ENCODE results near the gene SEMA6D. TPM values are rescaled to one million over a fixed set of nuclear protein-coding genes. Genes with fewer than 3 reads are reported as not detected.

SEMA6D gene
- total and polyA plus RNA-seq, 10 of the 15 experiments (the other 5 are each of a cell fraction or from before 2014, with no cell fraction given), result 0.01 to 0.52 (median 0.09) TPM; not detected in 6

DNA sequence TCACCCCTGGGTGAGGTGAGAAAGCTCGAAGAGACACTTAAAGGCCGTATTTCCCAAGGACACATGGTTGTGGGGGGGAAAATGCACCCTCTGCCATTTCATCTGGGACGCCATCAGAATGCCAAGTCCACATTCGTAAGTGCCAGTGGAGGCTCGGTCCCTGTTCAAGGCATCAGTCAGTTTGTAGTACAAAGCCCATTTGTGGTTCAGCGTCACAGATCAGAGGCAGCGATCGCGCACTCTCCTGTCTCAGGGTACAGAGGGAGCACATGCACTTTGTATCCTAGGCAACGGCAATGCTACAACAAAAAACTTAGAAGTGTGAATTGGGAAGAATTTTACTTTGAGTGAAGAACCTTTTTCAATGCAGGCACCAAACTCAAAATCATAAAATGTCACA lies 27.2 kb downstream of the SEMA6D start:
- FAIRE-seq (no peak), DNase-seq (ENCODE audit: low read depth, low spot score) (no peak), ATAC-seq (no peak)
- intact Hi-C loops (cut with micrococcal nuclease; ENCODE audit: unreplicated experiment), result no loop called here
- Histone ChIP-seq H3K9me3 (replicated peaks; ENCODE audit: control insufficient read depth, insufficient read depth, low read length) (no peaks in the 10 kb centered on the region), H2AFZ (ENCODE audit: control insufficient read depth, low read depth, low read length) (no peak overlapping the region), H3K4me2 (ENCODE audit: control insufficient read depth, insufficient read depth) (no peak overlapping the region), H3K36me3 (ENCODE audit: control insufficient read depth in 2 of 2, insufficient read depth in 2 of 2, low read length in 1 of 2) (no peaks in the 10 kb centered on the region), H3K4me3 (no peak overlapping the region), H3K27me3 (replicated peaks in 1 of 2; ENCODE audit: control insufficient read depth in 2 of 2, insufficient read depth in 2 of 2, low read length in 1 of 2) (no peaks in the 10 kb centered on the region), H3K27ac (ENCODE audit: control insufficient read depth, insufficient read depth) (no peak overlapping the region), H3K4me1 (ENCODE audit: control insufficient read depth, insufficient read depth, low read length) (no peaks in the 10 kb centered on the region), H4K20me1 (ENCODE audit: control insufficient read depth, insufficient read depth) (no peaks in the 10 kb centered on the region), H3K79me2 (ENCODE audit: control insufficient read depth, insufficient read depth, low read length) (no peaks in the 10 kb centered on the region), H3K9ac (ENCODE audit: control insufficient read depth, insufficient read depth, low read length) (no peak overlapping the region)
- BruUV-seq (replicated peaks), result no TSS peak
- SMC1A ChIA-PET (ENCODE audit: uncharacterized antibody, unreplicated experiment), result no interaction called here
- CTCF ChIA-PET, result no interaction called here
- POLR2A ChIA-PET, result no interaction called here
- 35% methylated on average over 10 of the region's 10 CpGs for WGBS (ENCODE audit: insufficient coverage, insufficient replicate concordance, low lambda C conversion rate, missing lambda C conversion rate)
- RAD21 ChIA-PET (ENCODE audit: unreplicated experiment), result no interaction called here
- in situ Hi-C loops (cut with MboI), result no loop called here
- TF ChIP-seq YBX1 (IDR thresholded peaks at IDR 0.05) (no peak), CEBPZ (IDR thresholded peaks at IDR 0.05; ENCODE audit: low read depth, low read length) (no peak), SREBF2 (IDR thresholded peaks at IDR 0.05; ENCODE audit: low read length) (no peak), BCLAF1 (IDR thresholded peaks at IDR 0.05) (no peak), ZNF384 (IDR thresholded peaks at IDR 0.05; ENCODE audit: borderline replicate concordance, low read depth, low read length) (no peak), NR2C2 (IDR thresholded peaks at IDR 0.05; ENCODE audit: borderline replicate concordance, control insufficient read depth, insufficient read length, low read depth) (no peak), IKZF2 (IDR thresholded peaks at IDR 0.05) (no peak), GABPA (IDR thresholded peaks at IDR 0.05; ENCODE audit: low read depth) (no peak), E4F1 (IDR thresholded peaks at IDR 0.05; ENCODE audit: borderline replicate concordance, partially characterized antibody) (no peak), NRF1 (conservative IDR thresholded peaks at IDR 0.05; ENCODE audit: low read depth, low read length) (no peak)
- TF ChIP-seq, protein P1, sequence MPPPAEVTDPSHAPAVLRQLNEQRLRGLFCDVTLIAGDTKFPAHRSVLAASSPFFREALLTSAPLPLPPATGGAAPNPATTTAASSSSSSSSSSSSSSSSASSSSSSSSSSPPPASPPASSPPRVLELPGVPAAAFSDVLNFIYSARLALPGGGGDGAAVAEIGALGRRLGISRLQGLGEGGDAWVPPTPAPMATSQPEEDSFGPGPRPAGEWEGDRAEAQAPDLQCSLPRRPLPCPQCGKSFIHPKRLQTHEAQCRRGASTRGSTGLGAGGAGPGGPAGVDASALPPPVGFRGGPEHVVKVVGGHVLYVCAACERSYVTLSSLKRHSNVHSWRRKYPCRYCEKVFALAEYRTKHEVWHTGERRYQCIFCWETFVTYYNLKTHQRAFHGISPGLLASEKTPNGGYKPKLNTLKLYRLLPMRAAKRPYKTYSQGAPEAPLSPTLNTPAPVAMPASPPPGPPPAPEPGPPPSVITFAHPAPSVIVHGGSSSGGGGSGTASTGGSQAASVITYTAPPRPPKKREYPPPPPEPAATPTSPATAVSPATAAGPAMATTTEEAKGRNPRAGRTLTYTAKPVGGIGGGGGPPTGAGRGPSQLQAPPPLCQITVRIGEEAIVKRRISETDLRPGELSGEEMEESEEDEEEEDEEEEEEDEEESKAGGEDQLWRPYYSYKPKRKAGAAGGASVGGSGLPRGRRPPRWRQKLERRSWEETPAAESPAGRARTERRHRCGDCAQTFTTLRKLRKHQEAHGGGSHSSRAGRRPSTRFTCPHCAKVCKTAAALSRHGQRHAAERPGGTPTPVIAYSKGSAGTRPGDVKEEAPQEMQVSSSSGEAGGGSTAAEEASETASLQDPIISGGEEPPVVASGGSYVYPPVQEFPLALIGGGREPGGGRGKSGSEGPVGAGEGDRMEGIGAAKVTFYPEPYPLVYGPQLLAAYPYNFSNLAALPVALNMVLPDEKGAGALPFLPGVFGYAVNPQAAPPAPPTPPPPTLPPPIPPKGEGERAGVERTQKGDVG (CRISPR knock-in tag; IDR thresholded peaks at IDR 0.05), result no peak
